Measurements from ENCODE around the gene C1QTNF9. TPM values are rescaled to one million over a fixed set of nuclear protein-coding genes. Genes with fewer than 3 reads are reported as not detected.

The C1QTNF9 gene
- total and polyA plus RNA-seq, 2 of the 8 experiments (the other 6 are each of a cell fraction or from before 2014, with no cell fraction given) = not detected

DNA sequence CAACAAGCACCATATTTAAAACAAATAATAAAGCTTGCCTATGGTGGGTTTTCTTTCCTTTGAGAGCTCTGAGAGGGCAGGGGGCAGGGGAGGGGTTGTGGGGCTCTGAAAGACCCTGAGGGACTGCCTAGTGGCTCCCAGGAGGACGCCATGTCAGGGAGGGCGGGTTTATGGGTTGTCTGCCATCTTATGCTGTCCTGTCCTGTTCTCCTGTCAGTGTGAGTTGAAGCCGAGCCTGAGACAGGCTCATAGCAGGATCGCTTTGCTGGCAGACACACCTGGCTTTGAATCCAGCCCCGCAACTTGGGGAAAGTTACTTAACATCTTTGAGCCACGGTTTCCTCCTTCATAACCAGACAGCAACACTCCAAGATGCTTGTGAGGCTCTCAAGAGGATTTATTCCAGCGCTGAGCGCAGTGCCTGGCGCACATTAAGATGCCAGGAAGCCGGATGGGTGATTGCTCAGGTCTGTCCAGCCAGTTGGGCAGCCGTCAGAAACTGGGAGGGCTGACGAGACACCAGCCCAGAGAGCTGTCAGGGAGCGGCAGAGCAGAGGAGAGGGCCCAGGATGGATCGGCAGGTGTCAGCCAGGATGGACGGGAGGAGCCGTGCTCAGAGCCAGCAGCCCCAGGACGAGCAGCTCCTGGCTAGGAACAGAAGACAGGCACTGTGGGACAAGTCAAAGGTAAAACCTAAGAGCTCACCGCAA, 36.8 kb upstream of the C1QTNF9 start:
- Histone ChIP-seq H3K4me3 (ENCODE audit: extremely low read depth in 1 of 4, insufficient read depth in 2 of 4, low read depth in 3 of 4, low read length in 4 of 4) (no peak overlapping the region), H3K18ac (ENCODE audit: extremely low read depth, low read length) (no peak overlapping the region), H2BK15ac (ENCODE audit: low read length) (no peak overlapping the region), H3K23me2 (ENCODE audit: low read depth, low read length) (no peaks in the 10 kb centered on the region), H2BK20ac (ENCODE audit: low read length) (no peak overlapping the region), H2AK5ac (ENCODE audit: low read depth, low read length) (no peak overlapping the region), H3K9ac (replicated peaks in 1 of 4; ENCODE audit: extremely low read depth in 1 of 4, low read depth in 3 of 4, low read length in 3 of 4) (no peak overlapping the region), H3K27me3 (replicated peaks in 1 of 4; ENCODE audit: control insufficient read depth in 3 of 4, extremely low read depth in 1 of 4, insufficient read depth in 3 of 4, low read length in 3 of 4) (no peaks in the 10 kb centered on the region), H2AFZ (ENCODE audit: low read length) (no peak overlapping the region), H3K56ac (replicated peaks; ENCODE audit: insufficient read length, low read depth, low read length) (no peak overlapping the region), H3K79me2 (ENCODE audit: control insufficient read depth in 1 of 2, insufficient read depth in 2 of 2, low read length in 2 of 2) (no peaks in the 10 kb centered on the region), H3K14ac (ENCODE audit: insufficient read length) (no peak overlapping the region), H4K91ac (replicated peaks; ENCODE audit: insufficient read length, low read length) (no peak overlapping the region), H3K23ac (ENCODE audit: insufficient read length) (no peak overlapping the region), H3K9me3 (ENCODE audit: insufficient read depth in 2 of 2, low read depth in 1 of 2, low read length in 1 of 2) (no peaks in the 10 kb centered on the region), H3K4ac (replicated peaks; ENCODE audit: insufficient read length, low read depth, low read length) (no peak overlapping the region), H3K79me1 (ENCODE audit: low read depth, low read length) (no peaks in the 10 kb centered on the region), H3K4me2 (ENCODE audit: insufficient read depth in 1 of 2, low read depth in 2 of 2, low read length in 2 of 2) (no peak overlapping the region), H4K8ac (ENCODE audit: extremely low read depth, insufficient read depth, low read length) (no peak overlapping the region), H3K36me3 (ENCODE audit: control insufficient read depth in 2 of 4, insufficient read depth in 4 of 4, low read length in 3 of 4) (no peaks in the 10 kb centered on the region), H2BK12ac (ENCODE audit: low read depth, low read length) (no peak overlapping the region), H3K27ac (ENCODE audit: low read depth, low read length) (no peak overlapping the region; the same call in 1 of the 2 replicates), H3K4me1 (replicated peaks in 1 of 4; ENCODE audit: control insufficient read depth in 3 of 4, insufficient read depth in 4 of 4, low read length in 3 of 4) (no peaks in the 10 kb centered on the region), H2BK5ac (ENCODE audit: low read depth, low read length) (no peak overlapping the region), H2BK120ac (replicated peaks; ENCODE audit: low read depth, low read length) (no peak overlapping the region), H4K20me1 (replicated peaks in 1 of 2; ENCODE audit: control insufficient read depth in 1 of 2, insufficient read depth in 2 of 2, low read length in 2 of 2) (peaks cover 0 to 2% of the 10 kb centered on the region in 2 experiments), H4K5ac (ENCODE audit: insufficient read length, low read depth, low read length) (no peak overlapping the region)
- no peak for TF ChIP-seq RBBP5 (IDR thresholded peaks at IDR 0.05; ENCODE audit: borderline replicate concordance, low read depth, low read length)
- 88% methylated on average over 16 of the region's 18 CpGs; no CpG with 5 or more reads in 1 of the 2 experiments for WGBS, 2 experiments (ENCODE audit: extremely low coverage in 1 of 2, insufficient coverage in 1 of 2, insufficient read length in 1 of 2, insufficient replicate concordance in 2 of 2, low coverage in 1 of 2, low lambda C conversion rate in 2 of 2, missing lambda C conversion rate in 1 of 2)
- FAIRE-seq (no peak), DNase-seq (ENCODE audit: low read depth in 1 of 2, low spot score in 2 of 2) (no peak)
- POLR2A ChIA-PET (ENCODE audit: partially characterized antibody) = no interaction called here
- CTCF ChIA-PET (ENCODE audit: partially characterized antibody) = interaction anchor here (0.8 kb wide), 1 partner anchor 39 kb away, joined by 3 read pairs; no protein-coding TSS in a partner anchor
